Left ventricle myocardium inferior (tissue), 1 donor: Measurements from ENCODE around the gene PPL. TPM values are rescaled to one million over a fixed set of nuclear protein-coding genes. Genes with fewer than 3 reads are reported as not detected.
"Not testable (repeated sequence)": the region's sequence is repeated elsewhere in the genome, so short reads cannot be mapped to it uniquely, and the experiment has no call there.

ENCODE experiments used
- DNase-seq: peaks from one replicate; pipeline ENCODE4 v3.0.0-alpha.2; 2020
- H3K27ac ChIP-seq: fragments of 200-600 bp; replicated peaks from 2 replicates; pipeline ENCODE4 v1.8.0; 2021
- H3K27me3 ChIP-seq: fragments of 200-600 bp; 2 replicates; pipeline ENCODE4 v1.8.0; 2021; ENCODE audit warnings: low read depth
- H3K36me3 ChIP-seq: fragments of 200-600 bp; 2 replicates; pipeline ENCODE4 v1.8.0; 2021
- H3K4me1 ChIP-seq: fragments of 200-600 bp; 2 replicates; pipeline ENCODE4 v1.8.0; 2021
- H3K4me3 ChIP-seq: fragments of 200-600 bp; 2 replicates; pipeline ENCODE4 v1.8.0; 2021; ENCODE audit warnings: mild to moderate bottlenecking, moderate library complexity
- H3K9me3 ChIP-seq: fragments of 200-600 bp; replicated peaks from 2 replicates; pipeline ENCODE4 v1.8.0; 2021
- CTCF ChIP-seq: fragments of 200-600 bp; IDR thresholded peaks from 2 replicates; pipeline ENCODE4 v1.8.0; 2021; ENCODE audit warnings: antibody characterized with exemption, mild to moderate bottlenecking, borderline replicate concordance
- intact Hi-C: fragments of 100-400 bp; cut with micrococcal nuclease; formaldehyde crosslinking; loops from one replicate; pipeline ENCODE4 v1.11.0; 2022
- total RNA-seq: library from RNA; stranded (reverse); fragmentation: NEBNext Ultra II Directional; extraction: Animal tissue kit (Norgen Biotek cat#: 25700); gene quantifications from one replicate; pipeline ENCODE4 v1.2.1, GENCODE V29; 2021
- donor health status: DM: no; HTN: yes; CAD: no; lungs with severe emphysema.

Gene PPL
- total RNA-seq, 1 donor from 2014 or later, result 7.6 TPM

- no peak for DNase-seq
- Histone ChIP-seq H3K27me3 (no peaks in the 10 kb centered on the region), H3K4me1 (no peaks in the 10 kb centered on the region), H3K27ac (no peak overlapping the region), H3K4me3 (no peak overlapping the region), H3K9me3 (peaks cover 5% of the 10 kb centered on the region), H3K36me3 (peaks cover 9% of the 10 kb centered on the region)
- no peak for TF ChIP-seq CTCF
- intact Hi-C loops, result no loop called here
Measured at GRCh38 chr16:4900036-4900435, 36.9 kb downstream of the PPL start.

DNA sequence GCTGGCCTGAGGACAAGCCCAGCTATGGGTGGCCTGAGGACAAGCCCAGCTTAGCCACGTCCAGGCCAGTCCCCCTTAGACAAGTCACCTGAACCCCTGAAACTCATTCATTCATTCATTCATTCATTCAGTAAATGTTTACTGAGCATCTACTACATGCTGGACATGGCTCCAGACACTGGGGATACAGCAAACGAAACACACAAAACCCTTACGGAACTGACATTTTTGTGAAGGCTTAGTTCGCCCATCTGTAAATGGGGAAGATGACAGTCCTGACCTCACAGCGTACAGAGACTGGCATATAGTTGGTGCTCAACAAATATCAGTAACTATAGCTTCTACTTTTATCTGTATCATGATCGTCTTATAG, 37.5 kb downstream of the PPL start:
- no peak overlapping the region for H3K27ac ChIP-seq
- H3K9me3 ChIP-seq, result peaks cover 5% of the 10 kb centered on the region
- H3K36me3 ChIP-seq, result peaks cover 9% of the 10 kb centered on the region
- intact Hi-C loops, result no loop called here
- H3K4me1 ChIP-seq, result no peaks in the 10 kb centered on the region
- no peak overlapping the region for H3K4me3 ChIP-seq
- no peak for DNase-seq
- no peak for TF ChIP-seq CTCF
- H3K27me3 ChIP-seq, result no peaks in the 10 kb centered on the region

DNA sequence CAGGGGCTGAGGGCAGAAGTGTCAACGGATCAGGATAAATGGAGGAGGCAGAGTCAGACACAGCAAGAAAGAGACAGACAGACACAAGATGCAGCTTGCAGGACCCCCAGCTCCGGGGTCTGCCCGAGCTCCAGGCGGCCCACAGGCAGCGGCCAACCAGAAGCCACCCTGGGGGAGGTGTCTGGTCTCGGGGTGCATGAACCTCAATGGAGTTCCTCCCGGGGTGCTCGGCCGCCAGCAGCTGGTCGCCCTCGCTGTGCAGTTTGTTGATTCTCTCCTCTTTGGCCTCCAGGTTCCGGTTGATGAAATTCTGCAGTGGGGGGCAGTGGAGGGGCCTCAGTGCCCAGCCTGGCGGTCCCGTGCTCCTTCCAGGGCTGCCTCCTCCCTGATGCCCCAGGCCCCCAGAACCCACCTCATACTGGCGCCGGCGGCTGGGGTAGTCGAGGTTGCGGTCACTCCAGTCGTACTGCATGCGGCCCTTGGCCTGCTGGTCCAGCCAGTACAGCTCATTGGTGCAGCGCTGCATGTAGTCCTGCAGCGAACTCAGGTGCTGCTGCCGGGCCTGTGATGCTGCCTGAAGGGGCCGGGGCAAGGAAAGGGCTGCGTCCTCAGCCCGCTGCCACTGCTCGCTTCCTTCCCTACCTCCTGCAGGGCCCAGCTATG, 38.0 kb downstream of the PPL start:
- Histone ChIP-seq H3K4me3 (no peak overlapping the region), H3K27me3 (no peaks in the 10 kb centered on the region), H3K27ac (no peak overlapping the region), H3K36me3 (peaks cover 9% of the 10 kb centered on the region), H3K4me1 (no peaks in the 10 kb centered on the region), H3K9me3 (peaks cover 5% of the 10 kb centered on the region)
- DNase-seq, result no peak
- intact Hi-C loops, result no loop called here
- TF ChIP-seq CTCF, result no peak

- TF ChIP-seq CTCF, result no peak
- Histone ChIP-seq H3K4me3 (no peak overlapping the region), H3K4me1 (peaks cover 15% of the 10 kb centered on the region), H3K27ac (no peak overlapping the region), H3K27me3 (no peaks in the 10 kb centered on the region), H3K9me3 (peaks cover 5% of the 10 kb centered on the region), H3K36me3 (peaks cover 9% of the 10 kb centered on the region)
- DNase-seq, result no peak
- intact Hi-C loops, result no loop called here
Measured at GRCh38 chr16:4897328-4897727, 39.6 kb downstream of the PPL start.

DNA sequence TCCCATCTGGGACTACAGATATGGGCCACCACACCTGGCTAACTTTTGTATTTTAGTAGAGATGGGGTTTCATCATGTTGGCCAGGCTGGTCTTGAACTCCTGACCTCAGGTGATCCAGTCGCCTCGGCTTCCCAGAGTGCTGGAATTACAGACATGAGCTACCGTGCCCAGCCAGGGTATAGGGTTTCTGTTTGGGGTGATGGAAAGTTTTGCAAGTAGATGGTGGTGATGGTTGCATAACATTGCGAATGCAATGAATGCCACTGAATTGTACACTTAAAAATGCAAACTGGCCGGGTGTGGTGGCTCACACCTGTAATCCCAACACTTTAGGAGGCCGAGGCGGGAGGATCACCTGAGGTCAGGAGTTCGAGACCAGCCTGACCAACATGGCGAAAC, 40.2 kb downstream of the PPL start:
- intact Hi-C loops, H3K27ac ChIP-seq, DNase-seq, H3K36me3 ChIP-seq, H3K27me3 ChIP-seq, H3K9me3 ChIP-seq, H3K4me3 ChIP-seq: not testable (repeated sequence)
- peaks cover 20% of the 10 kb centered on the region for H3K4me1 ChIP-seq

DNA sequence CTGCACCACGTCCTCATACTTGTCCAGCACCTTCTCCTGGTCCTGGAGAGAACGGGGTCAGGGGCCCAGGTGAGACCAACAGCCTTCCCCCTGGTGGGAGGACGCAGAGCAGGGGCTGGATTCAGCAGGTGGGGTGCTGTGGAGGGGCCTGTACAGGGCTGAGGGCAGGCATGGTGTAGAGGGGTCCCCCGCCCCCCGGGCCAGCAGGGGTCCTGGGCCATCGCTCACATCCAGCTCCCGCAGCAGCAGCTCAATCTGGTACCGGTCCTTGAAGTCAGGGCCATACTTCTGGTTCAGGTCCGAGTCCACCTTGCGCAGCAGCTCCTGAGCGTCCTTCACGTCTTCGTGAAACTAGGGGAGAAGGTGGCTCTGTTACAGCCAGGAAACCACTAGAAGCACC, 41.6 kb downstream of the PPL start:
- intact Hi-C loops, result no loop called here
- no peak overlapping the region for H3K27ac ChIP-seq
- H3K9me3 ChIP-seq, result peaks cover 5% of the 10 kb centered on the region
- H3K27me3 ChIP-seq, result no peaks in the 10 kb centered on the region
- peaks cover 21% of the 10 kb centered on the region for H3K4me1 ChIP-seq
- TF ChIP-seq CTCF, result no peak
- H3K4me3 ChIP-seq, result no peak overlapping the region
- H3K36me3 ChIP-seq, result peaks cover 16% of the 10 kb centered on the region
- no peak for DNase-seq
